Measurements from ENCODE around the gene TARS3.

DNA sequence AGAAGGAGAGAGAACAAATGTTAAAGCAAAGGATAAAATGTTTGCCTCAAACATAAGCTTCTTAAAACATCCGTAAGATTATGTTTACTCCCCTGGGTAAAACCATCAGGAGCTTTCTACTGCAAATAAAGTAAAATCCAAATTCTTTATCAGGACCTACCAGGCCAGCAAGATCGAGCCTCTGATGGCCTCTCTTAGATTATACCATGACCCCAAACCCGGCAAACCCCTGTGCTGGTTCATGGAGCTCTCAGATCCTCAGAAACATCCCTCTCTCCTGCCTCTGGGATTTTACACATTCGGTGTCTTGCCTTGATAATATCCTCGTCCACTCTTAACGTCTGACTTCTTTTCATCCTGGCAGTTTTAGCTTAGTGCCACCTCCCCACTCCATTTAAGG lies 7.5 kb upstream of the TARS3 start:
- TF ChIP-seq SIN3A (IDR thresholded peaks at IDR 0.05; ENCODE audit: borderline replicate concordance, insufficient read depth, low read length) (no peak), POLR2AphosphoS5 (IDR thresholded peaks at IDR 0.05; ENCODE audit: low read depth, low read length) (no peak), TAF1 (IDR thresholded peaks at IDR 0.05; ENCODE audit: borderline replicate concordance, insufficient read depth, low read length) (no peak), FOXP2 (optimal IDR thresholded peaks at IDR 0.05; ENCODE audit: borderline replicate concordance, extremely low read depth, extremely low read length, insufficient read depth) (no peak)
- TF ChIP-seq, protein P1, sequence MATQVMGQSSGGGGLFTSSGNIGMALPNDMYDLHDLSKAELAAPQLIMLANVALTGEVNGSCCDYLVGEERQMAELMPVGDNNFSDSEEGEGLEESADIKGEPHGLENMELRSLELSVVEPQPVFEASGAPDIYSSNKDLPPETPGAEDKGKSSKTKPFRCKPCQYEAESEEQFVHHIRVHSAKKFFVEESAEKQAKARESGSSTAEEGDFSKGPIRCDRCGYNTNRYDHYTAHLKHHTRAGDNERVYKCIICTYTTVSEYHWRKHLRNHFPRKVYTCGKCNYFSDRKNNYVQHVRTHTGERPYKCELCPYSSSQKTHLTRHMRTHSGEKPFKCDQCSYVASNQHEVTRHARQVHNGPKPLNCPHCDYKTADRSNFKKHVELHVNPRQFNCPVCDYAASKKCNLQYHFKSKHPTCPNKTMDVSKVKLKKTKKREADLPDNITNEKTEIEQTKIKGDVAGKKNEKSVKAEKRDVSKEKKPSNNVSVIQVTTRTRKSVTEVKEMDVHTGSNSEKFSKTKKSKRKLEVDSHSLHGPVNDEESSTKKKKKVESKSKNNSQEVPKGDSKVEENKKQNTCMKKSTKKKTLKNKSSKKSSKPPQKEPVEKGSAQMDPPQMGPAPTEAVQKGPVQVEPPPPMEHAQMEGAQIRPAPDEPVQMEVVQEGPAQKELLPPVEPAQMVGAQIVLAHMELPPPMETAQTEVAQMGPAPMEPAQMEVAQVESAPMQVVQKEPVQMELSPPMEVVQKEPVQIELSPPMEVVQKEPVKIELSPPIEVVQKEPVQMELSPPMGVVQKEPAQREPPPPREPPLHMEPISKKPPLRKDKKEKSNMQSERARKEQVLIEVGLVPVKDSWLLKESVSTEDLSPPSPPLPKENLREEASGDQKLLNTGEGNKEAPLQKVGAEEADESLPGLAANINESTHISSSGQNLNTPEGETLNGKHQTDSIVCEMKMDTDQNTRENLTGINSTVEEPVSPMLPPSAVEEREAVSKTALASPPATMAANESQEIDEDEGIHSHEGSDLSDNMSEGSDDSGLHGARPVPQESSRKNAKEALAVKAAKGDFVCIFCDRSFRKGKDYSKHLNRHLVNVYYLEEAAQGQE (IDR thresholded peaks at IDR 0.05; ENCODE audit: insufficient read depth in 1 of 2, low read depth in 2 of 2, low read length in 2 of 2) = no peak

Data from PFSK-1 (cell line).